HL-60/S4 treated with phorbol 12-myristate 13-acetate at 8.2 ng/mL for 4 days and 3 days (cell line): Measurements from ENCODE around the gene RTP2.

Source experiments
- in situ Hi-C: fragments of 300-500 bp; cut with MboI; formaldehyde crosslinking; loops from 2 replicates; pipeline ENCODE4 v1.15.0; 2022; ENCODE audit warnings: low sequenced_read_pairs

The RTP2 gene, protein sequence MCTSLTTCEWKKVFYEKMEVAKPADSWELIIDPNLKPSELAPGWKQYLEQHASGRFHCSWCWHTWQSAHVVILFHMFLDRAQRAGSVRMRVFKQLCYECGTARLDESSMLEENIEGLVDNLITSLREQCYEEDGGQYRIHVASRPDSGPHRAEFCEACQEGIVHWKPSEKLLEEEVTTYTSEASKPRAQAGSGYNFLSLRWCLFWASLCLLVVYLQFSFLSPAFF

DNA sequence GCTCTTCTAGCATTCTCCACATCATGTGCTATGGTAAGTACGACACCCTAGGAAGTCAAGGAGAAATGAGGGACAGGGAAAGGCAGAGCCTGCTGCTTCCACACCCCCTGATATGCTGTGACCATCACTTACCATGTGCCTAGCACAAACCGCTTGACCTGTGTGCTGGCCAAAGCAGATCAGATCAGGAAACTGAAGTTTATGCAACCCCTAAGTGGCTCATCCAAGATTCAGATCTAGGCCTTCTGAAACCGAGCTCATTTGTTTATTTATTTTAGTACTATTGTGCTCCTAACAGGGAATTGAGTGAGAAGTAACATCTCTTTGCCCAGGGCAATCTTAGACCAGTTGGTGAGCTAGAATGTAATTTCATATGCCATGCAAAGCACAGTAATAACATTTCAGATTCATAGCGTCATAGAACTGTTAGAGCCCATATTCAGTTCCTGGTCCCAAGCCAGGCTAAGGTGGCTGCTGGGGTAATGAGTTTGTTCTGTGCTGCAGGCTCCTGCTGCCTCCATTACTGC is at the start of gene RTP2:
Gene RTP2 (minus strand): TSS at position 51 of the 527 bp plus-strand sequence. CDS start 429 bp downstream, outside the sequence.
- in situ Hi-C loops = no loop called here

DNA sequence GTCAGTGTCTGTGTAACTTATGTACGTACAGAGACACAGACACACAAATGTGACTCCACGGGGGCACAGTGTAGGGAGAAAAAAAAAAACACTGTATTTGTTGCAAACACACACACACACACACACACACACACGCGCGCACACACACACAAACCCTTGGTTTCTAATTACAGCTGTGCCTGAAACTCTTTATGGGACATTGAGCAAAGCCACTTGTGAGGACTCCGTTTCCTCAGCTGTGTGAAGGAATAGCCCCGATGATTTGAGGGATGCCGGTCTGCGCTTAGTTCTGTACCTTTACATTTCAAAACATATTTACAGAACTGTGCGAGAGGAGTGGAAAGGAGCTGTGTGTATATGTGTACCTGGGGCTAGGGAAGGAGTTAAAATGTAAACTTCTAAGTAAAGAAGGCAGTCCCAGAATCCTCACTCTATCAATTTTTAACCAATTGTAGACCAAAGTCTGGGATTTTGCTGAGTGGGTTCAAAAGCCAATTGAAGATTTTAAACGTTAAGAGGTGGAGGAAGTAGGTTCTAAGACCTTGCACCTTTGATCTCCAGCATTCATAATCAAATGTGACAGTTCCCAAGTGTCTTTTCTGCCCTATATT is 48.3 kb upstream of the RTP2 start:
- in situ Hi-C loops = no loop called here

DNA sequence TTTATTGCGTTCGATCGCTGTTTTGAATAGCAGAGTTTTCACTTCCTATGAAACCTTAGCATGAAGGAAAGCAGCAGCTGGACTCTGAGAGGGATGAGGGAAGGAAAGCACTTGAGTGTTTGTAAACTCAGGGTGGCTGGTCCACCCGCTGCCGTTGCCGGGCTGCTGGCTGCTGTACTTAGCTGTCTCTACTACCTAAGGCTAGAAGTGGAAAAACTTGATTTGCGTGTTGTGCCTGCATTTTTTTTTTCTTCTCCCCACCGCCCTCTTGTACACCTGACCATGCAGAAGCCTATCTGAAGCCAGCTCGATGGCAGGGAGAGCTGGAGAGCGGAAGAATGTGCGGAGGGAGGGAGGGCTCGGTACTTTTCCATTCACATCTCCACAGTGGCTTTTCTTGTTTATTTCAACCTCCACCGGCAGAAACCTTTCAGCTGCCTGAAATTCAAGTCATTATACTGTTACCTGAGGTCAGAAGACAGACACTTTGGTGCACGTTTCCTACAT is 47.7 kb upstream of the RTP2 start:
- in situ Hi-C loops = no loop called here

DNA sequence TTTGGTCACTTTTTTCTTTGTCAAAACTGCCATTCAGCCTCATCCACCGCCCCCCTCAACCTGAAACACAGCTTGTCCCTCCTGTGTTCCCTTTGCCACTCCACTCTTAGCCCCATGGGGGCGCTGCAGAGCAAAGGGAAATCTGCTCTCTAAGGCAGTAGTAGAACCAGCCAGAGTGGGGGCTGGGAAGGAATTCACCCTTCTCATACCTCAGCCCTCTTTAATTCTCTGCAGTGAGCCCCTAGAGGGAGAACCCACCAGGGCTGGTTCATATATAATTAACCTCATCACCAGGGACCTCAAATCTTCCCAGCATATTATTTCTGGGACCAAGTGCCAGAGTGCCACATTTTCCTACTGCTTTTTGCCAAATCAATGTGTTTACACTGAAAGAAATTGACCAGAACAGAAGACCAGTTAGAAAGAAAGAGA is 45.7 kb upstream of the RTP2 start:
- in situ Hi-C loops = loop anchor here (25.0 kb wide), 4 partner anchors 664 to 1389 kb away; no protein-coding TSS in a partner anchor

DNA sequence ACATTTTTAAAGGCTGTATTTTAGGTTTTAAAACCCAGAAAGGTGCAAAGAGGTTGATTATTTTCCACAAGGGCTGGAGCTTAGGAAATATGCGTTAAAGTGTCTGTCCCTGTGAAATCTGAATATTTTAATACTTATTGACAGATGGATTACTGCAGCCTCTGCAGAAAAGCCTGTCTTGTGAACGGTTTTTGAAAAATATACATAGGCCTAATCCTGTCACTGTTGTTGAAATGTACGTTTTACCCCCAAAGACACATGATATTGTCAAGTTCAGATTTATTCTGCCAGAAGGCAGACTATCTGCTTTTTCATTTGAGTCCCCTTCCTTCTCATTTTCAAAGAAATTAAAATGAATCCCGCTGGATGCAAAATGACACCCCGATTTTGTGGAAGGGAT is 45.1 kb upstream of the RTP2 start:
- in situ Hi-C loops = loop anchor here (25.0 kb wide), 4 partner anchors 665 to 1390 kb away; no protein-coding TSS in a partner anchor

DNA sequence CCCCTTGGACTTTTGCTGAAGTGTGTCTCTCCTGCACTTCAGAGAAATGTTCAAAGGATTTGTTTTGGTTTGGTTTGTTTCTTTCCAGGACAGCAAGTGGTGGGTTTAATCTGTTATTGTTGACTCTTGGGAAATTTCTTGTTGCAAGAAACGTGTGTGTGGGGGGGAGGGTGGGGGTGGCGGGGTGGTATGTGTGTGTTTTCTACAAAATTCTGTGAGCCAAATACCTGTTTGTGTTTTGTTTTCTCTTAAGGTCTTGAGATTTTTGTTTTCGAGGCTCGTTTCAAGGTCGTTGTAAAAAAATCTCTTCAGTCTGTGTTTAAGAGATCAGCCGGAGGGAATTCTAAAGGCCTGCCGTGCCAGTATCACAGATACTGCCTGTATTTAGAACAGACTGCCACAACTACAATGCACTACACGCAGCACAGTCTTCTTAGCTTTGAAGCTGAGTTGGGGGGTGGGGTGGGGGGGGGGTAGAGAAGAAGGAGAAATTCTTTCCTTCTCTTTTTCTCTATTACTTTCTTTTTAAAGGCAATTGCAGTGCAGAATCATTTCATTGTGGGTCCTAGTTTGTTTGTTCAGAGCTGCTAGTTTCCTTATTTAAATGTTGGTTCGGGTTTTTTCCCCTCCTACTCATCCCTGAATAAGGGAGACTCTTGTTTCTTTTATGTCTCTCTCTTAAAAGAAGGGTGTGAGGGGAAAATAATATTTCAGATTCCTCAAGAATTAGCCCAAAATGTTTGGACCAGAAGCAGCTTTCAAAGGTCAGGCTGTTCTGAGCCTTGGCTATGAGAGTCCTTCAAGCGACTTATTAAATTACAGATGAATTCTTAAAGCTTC is 44.3 kb upstream of the RTP2 start:
- in situ Hi-C loops = loop anchor here (25.0 kb wide), 4 partner anchors 666 to 1391 kb away; no protein-coding TSS in a partner anchor

DNA sequence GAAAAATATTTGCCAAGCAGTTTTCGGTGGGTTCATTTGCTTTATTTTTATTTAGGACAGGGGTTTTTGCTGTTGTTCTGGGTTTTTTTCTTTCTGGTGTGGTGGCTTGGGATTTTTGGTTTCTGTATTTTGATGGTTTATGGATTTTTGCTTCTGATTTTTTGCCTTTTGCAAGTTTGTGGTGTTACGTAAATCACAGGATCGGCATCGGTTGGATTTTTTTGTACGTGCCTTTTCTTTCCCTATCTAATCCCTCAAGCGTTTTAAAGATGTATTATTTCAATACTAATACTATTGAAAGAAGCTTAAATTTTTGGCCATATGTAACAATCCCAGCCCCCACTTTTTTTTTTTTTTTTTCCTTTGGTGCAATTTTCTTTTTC is 43.7 kb upstream of the RTP2 start:
- in situ Hi-C loops = loop anchor here (25.0 kb wide), 4 partner anchors 666 to 1391 kb away; no protein-coding TSS in a partner anchor

DNA sequence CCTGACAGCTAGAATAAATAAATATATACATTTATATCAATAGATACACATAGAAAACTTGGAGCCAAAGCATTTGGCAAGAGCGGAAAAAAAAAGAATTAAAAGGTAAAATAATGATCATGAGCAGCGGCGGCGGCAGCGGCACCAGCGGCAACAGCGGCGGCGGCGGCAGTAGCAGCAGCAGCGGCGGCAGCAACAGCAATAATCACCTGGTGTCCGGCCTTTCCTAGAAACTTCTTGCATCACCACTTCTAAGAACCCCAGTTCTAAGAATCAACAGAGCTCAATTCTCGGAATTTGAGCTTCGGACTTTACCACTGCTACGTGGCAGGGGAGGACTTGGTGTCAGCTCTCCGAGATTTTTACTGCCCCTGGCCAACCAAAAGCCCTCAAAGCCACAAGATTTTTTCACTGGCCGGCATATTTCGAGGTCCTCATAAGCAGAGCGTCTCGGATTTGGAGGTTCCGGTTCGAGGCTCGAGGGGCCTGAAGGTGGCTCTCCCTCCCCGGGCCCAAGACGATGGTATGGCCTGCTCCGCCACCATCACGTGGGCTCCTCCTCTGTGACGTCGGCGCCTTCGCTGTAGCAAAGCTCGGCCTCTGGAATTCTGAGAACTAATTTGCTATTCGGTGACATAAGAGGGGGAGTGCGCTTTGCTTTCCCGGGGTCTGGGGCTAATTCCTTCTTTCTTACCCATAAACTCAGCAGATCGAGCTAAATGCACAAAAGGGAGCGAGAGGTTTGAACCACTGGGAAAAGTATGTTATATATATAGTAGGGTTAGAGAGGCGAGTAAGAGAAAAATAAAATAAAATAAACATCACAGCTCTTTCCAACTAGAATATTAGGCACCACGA is 43.1 kb upstream of the RTP2 start, which contains the start of gene BCL6:
Gene BCL6 (minus strand): TSS at position 268 of the 858 bp plus-strand sequence. CDS start 11,775 bp downstream, outside the sequence.
- in situ Hi-C loops = loop anchor here (25.0 kb wide), 4 partner anchors 667 to 1392 kb away; no protein-coding TSS in a partner anchor

DNA sequence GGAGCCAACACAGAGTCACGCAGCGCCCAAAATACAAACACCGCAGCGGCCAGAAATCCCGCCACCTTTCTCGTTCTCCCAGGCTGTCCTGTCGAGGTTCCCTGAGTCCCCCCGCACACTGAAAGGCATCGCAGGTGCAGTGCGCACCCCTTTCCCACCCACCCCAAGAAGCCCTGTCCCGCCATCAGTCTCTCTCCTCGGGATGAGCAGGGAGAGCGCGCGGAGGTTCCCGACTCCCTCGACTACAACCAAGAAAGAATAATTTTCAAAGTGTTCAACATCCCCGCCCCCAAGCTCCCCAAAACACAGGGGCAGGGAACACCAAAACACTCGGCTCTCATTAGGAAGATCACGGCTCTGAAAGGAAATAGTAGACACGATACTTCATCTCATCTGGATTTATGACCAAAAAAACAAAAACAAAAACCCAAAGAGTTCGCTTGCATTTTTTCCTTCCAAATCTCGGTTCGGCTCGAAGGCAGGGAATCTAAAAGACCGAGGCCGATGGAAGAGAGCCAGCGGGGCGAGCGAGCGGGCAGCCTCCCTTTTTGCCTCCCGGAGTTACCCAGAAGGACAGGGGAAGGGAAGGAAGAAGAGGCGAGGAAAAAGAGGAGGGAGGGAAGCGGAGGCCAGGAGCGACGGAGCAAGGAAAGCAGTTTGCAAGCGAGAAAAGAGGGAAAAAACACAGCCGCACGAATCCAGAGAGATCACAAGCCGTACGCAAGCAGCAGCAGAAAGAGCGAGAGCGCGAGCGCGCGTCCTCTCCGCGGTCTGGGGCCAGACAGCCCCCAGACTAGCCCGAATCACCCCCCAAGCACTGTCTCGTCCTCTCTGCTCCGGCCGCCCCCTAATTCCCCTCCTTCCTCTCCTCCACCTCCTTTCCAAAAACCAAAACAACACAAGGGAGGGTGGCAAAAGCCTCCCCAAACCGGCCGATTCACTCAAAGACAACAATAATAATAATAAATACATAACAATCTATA is 42.1 kb upstream of the RTP2 start:
- in situ Hi-C loops = loop anchor here (5.0 to 25.0 kb wide), 5 partner anchors 668 to 1393 kb away; no protein-coding TSS in a partner anchor

DNA sequence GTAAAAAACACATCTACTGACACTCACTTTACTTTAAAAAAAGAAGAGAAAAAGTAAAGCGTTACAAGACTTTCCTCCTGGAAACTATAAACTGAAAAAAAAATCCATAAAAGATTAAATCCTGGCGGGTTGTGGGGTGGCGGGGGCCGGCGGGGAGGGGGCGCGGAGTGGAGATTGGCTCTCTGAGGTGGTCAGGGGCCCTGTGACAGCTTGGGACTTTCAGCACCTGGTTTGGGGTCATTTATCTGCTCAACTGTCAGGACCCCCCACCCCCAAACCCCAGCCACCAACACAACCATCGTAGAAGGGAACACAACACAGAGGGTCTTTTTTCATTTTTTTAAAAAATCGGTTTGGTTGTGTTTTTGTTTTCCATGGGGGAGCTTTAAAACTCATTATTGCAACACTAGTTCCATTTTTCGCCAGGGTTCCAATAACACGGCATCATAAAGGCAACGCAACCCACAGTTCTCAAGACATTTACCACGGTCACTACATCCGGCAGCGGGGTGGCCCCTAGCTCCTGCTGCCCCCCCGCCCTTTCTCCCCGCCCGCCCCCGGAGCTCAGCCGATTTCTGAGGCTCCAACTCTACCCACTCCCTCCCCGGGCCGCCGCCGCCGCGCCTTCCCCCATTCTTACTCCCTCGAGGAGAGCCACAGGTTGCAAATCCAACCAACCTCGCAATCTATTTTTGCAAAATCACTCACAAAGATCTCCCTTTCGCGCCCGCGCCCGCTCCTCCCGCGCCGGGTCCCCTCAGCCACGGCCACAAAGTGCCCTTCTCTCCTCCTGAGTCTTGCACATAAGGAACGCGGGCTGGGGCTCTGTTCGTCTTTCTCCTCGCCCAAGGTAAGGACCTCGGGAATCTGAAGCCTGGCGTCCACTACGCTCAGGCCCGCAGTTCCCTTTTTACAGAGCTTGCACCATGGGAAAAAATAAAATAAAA is 41.1 kb upstream of the RTP2 start:
- in situ Hi-C loops = loop anchor here (5.0 to 25.0 kb wide), 5 partner anchors 669 to 1394 kb away; no protein-coding TSS in a partner anchor

DNA sequence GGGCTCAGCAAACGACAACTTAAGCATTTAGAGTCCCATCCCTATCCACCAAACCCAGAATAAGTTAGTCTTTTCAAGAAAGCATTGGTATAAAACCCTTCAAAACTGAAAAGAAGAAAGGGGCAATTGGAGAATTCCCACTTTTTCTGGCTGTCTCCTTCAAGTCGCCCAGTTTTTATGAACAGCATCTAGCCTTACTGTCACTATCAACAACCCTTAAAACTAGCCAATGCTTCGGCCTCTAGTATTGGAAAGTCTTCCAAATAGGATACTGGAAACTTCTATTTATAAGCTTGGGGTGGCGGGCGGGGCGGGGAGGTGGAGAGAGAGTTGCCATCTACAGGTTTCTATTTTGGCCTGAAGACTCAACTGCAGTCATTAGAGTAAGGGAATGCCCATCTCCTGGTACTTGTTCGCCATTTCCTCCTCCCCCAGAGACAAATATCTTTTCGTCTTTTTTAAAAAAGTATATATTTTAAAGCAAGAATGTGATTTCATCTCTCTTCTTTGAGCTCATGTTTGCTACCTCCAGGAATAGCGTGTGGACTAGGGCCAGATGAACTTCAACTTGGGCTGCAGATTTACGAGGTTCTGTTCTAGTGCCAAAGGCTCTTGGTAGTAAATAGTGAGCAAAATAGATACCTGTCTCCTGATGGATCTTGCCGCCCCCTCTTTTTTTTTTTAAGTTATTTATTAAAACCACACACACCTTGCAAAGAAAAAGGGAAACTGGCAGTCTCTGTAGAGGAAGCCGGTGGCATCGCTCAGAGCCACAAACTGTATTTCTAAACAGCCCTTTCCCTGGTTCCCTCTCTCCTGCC is 40.2 kb upstream of the RTP2 start:
- in situ Hi-C loops = loop anchor here (5.0 to 25.0 kb wide), 5 partner anchors 670 to 1395 kb away; no protein-coding TSS in a partner anchor

DNA sequence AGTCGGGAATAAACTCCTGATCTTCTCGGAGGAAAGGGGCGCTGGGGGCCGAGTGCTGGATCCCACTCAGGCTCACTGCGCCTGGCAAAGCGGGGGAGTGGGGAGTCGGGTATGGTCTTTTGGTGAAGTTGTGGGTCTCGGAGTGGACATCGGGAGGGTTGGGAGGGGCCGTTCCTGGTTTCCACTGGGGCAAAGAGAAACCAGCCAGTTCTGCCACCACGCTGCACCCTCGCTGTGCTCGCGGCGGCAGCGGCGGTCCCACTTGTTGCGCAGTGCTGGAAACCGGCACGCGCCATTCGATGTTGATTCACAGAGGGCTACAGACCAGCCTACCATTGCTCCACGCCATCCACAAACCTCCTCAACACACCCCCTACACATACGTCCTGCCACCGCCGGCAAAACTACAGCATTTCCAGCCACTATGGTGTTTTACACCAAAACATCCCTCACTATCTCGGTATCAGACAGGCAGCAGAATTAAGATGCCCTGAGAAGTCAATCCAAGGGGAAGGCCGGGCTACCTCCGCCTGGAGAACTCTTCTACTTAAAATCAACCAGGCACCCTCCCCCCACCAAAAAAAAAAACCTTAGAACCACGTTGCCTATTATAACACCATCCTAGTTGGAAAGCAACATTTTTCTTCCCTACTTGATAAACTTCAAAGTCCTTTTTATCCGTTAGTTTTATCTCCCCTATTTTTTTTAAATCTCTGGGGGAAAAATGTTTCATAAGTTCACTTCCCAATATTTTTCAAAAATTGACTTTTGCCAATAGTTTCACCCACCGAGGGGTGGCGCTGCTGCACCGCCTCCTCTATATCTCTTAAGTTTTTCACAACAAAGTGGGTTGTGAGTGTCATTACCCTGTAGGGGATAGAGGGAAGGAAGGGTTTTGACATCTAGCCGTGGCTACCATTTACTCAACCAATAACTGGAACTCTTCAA is 39.3 kb upstream of the RTP2 start:
- in situ Hi-C loops = loop anchor here (5.0 to 25.0 kb wide), 5 partner anchors 671 to 1396 kb away; no protein-coding TSS in a partner anchor

DNA sequence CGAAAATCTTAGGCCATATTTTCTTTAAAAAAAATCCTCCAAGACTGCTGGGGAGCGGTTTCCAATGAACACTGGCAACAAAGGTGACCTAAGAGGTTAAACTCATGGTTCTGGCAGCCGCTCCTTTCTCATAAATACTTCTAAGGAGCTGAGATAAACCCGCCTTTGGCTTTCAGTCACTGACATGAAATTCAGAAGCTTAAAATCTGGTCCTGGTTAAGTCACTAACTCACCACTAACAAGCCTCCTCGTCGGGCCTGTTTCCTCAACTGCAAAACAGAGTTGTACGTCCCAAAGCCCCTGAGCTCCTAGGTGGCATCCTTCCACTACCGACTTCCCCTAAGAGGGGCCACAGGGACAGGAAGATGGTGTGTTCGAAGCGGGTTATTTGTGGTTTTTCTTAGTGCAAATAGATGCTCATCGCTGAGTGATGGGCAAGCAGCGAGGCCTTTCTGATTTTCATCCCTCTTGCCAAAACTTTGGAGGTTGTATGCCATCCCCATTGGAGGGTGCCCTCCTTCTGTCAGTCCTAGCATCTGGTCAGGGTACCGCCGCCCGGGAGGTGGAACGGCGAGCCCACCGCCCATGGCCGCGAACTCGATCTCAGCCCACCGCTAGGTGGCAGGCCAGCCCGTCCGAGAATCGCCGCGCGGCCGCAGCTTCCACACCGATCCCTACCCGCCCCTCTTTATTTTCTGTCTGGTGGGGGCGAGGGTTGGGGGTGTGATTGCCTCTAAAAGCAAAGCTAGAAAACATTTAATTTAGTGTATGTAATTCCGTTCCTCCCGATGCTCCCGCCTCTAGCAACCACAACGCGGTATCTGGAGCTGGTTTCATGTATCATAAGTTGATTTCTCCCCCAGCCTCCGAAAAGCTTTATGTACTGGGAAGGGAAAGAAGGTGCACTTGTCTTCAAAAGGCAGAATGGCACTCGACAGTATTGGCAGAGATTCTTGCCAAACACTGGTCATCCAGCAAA is 38.4 kb upstream of the RTP2 start:
- in situ Hi-C loops = loop anchor here (5.0 to 25.0 kb wide), 5 partner anchors 672 to 1397 kb away; no protein-coding TSS in a partner anchor
